IPS-18a (cell line): ENCODE data around the gene NT5DC4.

Experiments used
- H3K27ac ChIP-seq: one replicate; pipeline ENCODE4 v1.5.1; 2013; ENCODE audit warnings: low read length
- H3K27me3 ChIP-seq: one replicate; pipeline ENCODE4 v1.6.1; 2013; ENCODE audit warnings: mild to moderate bottlenecking, low read length; ENCODE audit not compliant: control insufficient read depth, insufficient read depth
- H3K36me3 ChIP-seq: one replicate; pipeline ENCODE4 v1.6.1; 2013; ENCODE audit warnings: low read depth, low read length; ENCODE audit not compliant: control insufficient read depth
- H3K4me1 ChIP-seq: one replicate; pipeline ENCODE4 v1.6.1; 2013; ENCODE audit warnings: low read depth, low read length; ENCODE audit not compliant: control insufficient read depth
- H3K4me3 ChIP-seq: one replicate; pipeline ENCODE4 v1.5.1; 2013; ENCODE audit warnings: low read length
- H3K9ac ChIP-seq: one replicate; pipeline ENCODE4 v1.6.1; 2013; ENCODE audit warnings: mild to moderate bottlenecking, low read length, moderate library complexity
- H3K9me3 ChIP-seq: one replicate; pipeline ENCODE4 v1.6.1; 2013; ENCODE audit warnings: low read depth, low read length; ENCODE audit not compliant: control insufficient read depth

Gene NT5DC4

DNA sequence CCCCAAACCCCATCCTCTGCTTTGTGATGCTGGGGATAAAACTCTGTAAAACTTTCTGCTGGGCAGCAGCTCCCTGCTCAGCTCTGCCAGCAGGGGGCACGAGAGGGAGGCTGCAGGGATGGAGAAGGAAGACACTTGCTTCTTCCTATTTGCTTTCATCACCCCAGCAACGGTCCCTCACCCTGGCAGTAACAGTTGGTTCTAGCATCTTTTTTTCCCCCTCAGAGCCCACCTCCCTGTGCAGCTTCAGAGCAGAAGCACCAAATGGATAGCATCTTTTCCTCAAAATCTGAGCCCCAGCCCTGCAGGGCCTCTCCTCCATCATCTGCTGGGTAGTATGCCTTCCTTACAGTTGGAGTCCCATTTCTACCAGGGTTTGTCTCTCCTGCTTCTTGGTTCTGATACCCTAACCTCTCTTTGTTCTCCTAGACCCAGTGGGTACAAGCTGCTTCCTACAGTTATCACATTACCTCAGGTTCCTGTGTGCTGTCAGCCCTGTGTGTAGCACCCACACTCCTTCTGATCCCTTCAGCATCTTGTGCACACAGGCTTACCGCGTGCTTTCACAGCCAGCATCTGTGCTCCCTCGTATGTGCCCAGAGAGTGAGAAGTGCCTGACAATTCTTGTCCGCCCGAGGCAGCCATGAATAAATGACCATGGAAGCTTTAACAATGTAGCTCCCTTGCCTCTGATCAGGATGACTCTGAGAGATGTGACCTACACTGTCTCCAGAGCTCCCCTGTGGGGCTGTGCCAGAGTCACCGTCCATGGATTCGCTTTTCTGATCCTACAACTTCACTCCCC is 29.1 kb downstream of the NT5DC4 start:
- no peak overlapping the region for H3K9ac ChIP-seq
- no peaks in the 10 kb centered on the region for H3K9me3 ChIP-seq
- no peak overlapping the region for H3K4me3 ChIP-seq
- no peak overlapping the region for H3K27ac ChIP-seq
- H3K27me3 ChIP-seq, result no peaks in the 10 kb centered on the region
- H3K36me3 ChIP-seq, result peaks cover 30% of the 10 kb centered on the region
- H3K4me1 ChIP-seq, result no peaks in the 10 kb centered on the region

DNA sequence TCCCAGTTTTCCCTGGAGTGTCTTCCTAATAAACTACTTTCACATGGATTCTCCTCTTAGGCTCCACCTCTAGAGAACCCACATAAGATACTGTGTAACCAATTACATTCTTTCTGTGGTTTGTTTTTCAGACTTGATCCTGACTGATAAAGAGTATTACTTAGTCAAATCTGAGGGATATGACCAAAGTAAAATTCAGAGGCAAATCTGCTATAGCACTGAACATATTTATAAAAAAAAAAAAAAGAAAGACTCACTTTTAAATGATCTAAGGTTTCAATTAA is 29.7 kb downstream of the NT5DC4 start:
- H3K27ac ChIP-seq, result no peak overlapping the region
- H3K27me3 ChIP-seq, result no peaks in the 10 kb centered on the region
- no peak overlapping the region for H3K4me3 ChIP-seq
- H3K9ac ChIP-seq, result no peak overlapping the region
- no peaks in the 10 kb centered on the region for H3K4me1 ChIP-seq
- H3K36me3 ChIP-seq, result peaks cover 34% of the 10 kb centered on the region
- no peaks in the 10 kb centered on the region for H3K9me3 ChIP-seq

DNA sequence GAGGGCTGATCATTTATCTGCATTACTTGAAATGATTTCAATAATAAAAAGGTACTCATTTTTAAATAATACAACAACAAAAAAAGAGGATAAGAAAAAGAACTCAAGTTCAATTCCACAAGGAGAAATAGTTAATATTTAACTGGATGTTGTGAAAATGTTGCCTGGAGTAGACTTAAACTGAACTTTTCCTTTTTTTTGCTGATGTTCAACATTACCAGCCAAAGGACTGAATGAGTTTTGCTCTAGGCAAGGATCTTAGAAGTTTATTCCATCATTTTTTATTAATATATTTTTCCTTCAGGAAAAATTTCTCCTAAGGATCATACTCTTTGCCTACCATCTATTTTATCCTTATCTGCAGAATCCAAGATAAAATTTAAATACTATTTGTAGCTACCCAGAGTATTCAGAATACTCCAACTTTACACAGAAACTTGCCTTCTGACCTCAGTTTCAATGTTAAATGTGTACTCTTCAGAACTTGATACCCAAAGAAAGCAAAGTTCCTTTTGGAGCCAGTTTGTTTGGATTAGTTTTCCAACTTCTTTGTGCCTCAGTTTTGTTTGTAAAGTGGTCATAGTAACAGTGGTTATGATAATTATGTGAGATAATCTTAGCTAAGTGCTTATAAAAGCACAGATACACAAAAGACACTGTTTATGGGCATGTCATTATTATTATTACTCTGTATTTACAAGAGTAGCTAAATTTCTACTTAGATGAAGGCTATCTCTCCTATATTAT is 30.8 kb downstream of the NT5DC4 start:
- H3K36me3 ChIP-seq, result peaks cover 37% of the 10 kb centered on the region
- no peaks in the 10 kb centered on the region for H3K9me3 ChIP-seq
- H3K27me3 ChIP-seq, result no peaks in the 10 kb centered on the region
- H3K4me1 ChIP-seq, result no peaks in the 10 kb centered on the region
- no peak overlapping the region for H3K27ac ChIP-seq
- no peak overlapping the region for H3K4me3 ChIP-seq
- H3K9ac ChIP-seq, result no peak overlapping the region

DNA sequence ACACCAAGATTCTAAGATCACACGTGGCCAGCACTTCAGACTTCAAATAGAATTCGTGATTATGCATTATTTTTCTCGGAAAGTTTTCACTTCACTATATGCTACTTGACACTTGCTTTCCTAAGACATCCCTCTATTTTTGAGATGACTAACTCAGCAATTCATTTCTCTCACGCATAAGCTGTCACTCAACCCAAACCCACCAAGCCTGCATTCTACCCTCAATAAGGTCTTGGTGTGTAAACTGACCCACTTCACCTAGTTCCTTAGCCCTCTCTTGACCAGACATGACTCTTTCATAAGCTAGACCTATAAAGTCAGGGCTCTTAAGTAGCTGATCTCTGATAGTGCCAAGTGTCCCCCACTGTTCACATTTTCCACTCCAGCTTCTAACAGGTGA is 31.8 kb downstream of the NT5DC4 start:
- H3K27ac ChIP-seq, result no peak overlapping the region
- H3K9me3 ChIP-seq, result no peaks in the 10 kb centered on the region
- no peak overlapping the region for H3K9ac ChIP-seq
- peaks cover 42% of the 10 kb centered on the region for H3K36me3 ChIP-seq
- no peaks in the 10 kb centered on the region for H3K4me1 ChIP-seq
- H3K27me3 ChIP-seq, result no peaks in the 10 kb centered on the region
- H3K4me3 ChIP-seq, result no peak overlapping the region

DNA sequence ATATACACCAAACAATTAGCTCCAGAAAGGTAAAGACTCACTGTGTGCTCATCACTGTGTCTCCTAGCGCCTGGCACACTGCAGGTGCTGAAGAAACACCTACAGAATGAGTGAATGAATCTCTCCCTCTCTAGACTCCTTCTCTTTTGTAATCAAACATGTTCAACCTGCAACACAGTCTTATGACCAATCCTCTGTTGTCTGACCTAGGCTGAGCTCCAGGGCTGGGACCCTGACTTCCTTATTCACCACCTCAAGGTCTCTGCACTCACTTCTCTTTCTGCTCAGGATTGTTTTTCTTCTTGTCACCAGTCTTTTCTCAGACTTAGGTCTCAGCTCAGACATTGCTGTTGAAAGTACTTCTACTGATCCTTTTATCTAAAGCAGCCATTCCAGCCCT is 33.7 kb downstream of the NT5DC4 start:
- Histone ChIP-seq H3K9ac (no peak overlapping the region), H3K4me1 (no peaks in the 10 kb centered on the region), H3K27ac (no peak overlapping the region), H3K9me3 (no peaks in the 10 kb centered on the region), H3K4me3 (no peak overlapping the region), H3K36me3 (peaks cover 61% of the 10 kb centered on the region), H3K27me3 (no peaks in the 10 kb centered on the region)

DNA sequence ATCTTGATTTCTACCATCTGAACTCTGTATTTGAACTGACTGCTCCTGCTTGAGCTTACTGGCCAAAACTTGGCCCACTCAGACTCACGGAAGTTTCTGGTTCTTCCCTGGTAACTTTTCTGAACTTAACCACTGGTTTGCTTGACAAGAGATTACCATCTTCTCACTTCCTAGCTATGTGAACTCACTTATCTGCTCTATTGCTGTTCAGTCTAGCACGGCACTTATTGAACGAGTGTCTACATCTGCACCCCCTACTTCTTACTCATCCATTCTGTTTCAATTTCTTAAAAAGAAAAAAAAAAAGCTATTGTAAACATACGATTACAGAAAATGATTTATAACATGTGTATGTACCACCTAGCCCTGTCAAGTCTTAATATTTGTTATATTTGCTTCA is 34.6 kb downstream of the NT5DC4 start:
- Histone ChIP-seq H3K4me3 (no peak overlapping the region), H3K9me3 (no peaks in the 10 kb centered on the region), H3K27ac (no peak overlapping the region), H3K9ac (no peak overlapping the region), H3K36me3 (peaks cover 70% of the 10 kb centered on the region), H3K4me1 (no peaks in the 10 kb centered on the region), H3K27me3 (no peaks in the 10 kb centered on the region)

DNA sequence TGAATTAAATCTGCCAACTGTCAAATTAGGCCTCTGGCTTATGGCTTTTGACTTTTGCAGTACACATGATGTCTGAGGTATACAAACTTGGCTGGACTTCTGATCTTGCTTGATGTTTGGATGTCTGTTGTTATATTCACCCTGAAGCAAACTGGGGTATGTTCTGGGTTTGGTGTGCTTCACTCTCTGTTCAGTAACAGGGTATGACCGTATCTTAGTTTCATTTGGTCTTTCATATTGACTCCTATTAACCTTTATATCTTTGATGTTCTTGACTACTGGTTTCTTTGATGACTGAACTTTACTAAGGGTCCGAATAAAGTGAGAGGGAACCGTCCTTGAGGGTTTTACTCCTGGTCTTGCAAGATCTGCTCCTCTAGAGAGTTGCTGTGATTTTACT is 35.4 kb downstream of the NT5DC4 start:
- no peaks in the 10 kb centered on the region for H3K27me3 ChIP-seq
- no peak overlapping the region for H3K27ac ChIP-seq
- peaks cover 68% of the 10 kb centered on the region for H3K36me3 ChIP-seq
- no peaks in the 10 kb centered on the region for H3K9me3 ChIP-seq
- H3K9ac ChIP-seq, result no peak overlapping the region
- H3K4me1 ChIP-seq, result no peaks in the 10 kb centered on the region
- H3K4me3 ChIP-seq, result no peak overlapping the region

DNA sequence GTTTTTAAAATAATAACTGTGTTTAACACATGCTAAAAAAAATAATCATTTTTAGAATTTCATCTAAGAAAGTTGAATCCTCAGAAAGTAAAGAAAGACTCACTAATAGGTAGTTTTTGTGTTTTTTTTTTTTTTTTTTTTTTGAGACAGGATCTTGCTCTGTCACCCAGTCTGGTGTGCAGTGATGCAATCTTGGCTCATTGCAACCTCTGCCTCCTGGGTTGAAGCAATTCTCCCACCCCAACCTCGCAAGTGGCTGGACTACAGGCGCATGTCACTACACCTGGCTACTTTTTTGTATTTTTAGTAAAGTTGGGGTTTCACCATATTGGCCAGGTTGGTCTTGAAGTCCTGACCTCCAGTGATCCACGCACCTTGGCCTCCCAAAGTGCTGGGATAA is 36.4 kb downstream of the NT5DC4 start:
- no peaks in the 10 kb centered on the region for H3K4me1 ChIP-seq
- peaks cover 60% of the 10 kb centered on the region for H3K36me3 ChIP-seq
- H3K9me3 ChIP-seq, result no peaks in the 10 kb centered on the region
- no peak overlapping the region for H3K9ac ChIP-seq
- no peak overlapping the region for H3K27ac ChIP-seq
- H3K27me3 ChIP-seq, result no peaks in the 10 kb centered on the region
- no peak overlapping the region for H3K4me3 ChIP-seq

DNA sequence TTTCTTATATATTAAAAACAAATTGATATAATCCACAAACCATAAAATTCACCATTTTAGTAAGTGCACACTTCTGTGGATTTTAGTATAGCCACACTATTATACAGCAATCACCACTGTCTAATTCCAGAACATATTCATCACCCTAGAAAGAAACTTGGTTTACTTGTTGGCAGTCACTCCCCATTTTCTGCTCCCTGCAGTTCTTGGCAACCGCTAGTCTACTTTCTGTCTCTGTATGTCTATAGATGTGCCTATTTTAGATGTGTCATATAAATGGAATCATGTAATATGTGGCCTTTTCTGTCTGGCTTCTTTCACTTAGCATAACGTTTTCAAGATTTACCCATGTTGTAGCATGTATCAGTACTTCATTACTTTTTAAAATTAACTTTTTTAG is 37.9 kb downstream of the NT5DC4 start:
- peaks cover 57% of the 10 kb centered on the region for H3K36me3 ChIP-seq
- H3K9me3 ChIP-seq, result no peaks in the 10 kb centered on the region
- H3K27me3 ChIP-seq, result no peaks in the 10 kb centered on the region
- peaks cover 7% of the 10 kb centered on the region for H3K4me1 ChIP-seq
- no peak overlapping the region for H3K27ac ChIP-seq
- no peak overlapping the region for H3K4me3 ChIP-seq
- no peak overlapping the region for H3K9ac ChIP-seq

DNA sequence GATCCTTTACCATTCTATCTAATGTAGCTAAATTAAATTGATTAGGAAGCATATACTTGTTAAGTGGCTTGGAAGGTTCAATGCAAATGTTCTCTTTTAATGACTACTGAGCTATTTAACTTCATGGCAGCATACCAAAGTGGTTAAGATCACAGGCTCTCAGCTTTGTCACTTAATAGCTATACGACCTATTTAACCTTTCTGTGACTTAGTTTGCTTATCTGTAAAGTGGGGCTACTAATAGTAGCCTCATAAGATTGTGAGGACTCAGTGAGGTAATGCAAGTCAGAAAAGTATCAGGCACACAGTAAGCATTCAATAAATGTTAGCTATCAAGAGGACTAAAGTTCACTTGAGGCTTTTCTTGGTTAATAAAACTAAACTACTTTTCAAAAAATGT is 39.3 kb downstream of the NT5DC4 start:
- no peak overlapping the region for H3K4me3 ChIP-seq
- peaks cover 47% of the 10 kb centered on the region for H3K36me3 ChIP-seq
- H3K27me3 ChIP-seq, result no peaks in the 10 kb centered on the region
- H3K9me3 ChIP-seq, result no peaks in the 10 kb centered on the region
- H3K27ac ChIP-seq, result no peak overlapping the region
- H3K9ac ChIP-seq, result no peak overlapping the region
- H3K4me1 ChIP-seq, result peaks cover 10% of the 10 kb centered on the region

DNA sequence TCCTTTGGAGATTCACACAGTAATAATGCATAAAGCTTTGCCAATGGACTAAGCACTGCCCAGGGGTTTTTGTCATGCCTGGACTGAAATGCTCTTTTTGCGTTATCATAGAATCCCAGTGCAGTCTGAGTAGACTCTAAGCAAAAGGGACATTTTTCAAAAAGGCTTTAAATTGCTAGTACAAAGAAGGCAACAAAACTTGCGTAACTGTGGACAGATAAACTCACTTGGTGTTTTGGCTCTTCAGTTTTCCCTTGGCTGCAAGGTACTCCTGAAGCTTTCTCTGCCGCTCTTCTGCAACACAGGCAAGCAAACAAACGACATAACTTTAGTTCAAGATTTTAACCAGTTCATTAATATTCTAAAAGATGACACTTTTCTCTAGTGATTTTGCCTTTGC is 41.5 kb downstream of the NT5DC4 start:
- no peaks in the 10 kb centered on the region for H3K9me3 ChIP-seq
- H3K4me3 ChIP-seq, result no peak overlapping the region

More for the DNA sequence above, 41.5 kb downstream of the NT5DC4 start:
- no peaks in the 10 kb centered on the region for H3K27me3 ChIP-seq
- H3K36me3 ChIP-seq, result peaks cover 29% of the 10 kb centered on the region
- H3K9ac ChIP-seq, result no peak overlapping the region
- H3K27ac ChIP-seq, result no peak overlapping the region
- H3K4me1 ChIP-seq, result peaks cover 12% of the 10 kb centered on the region
